ENCODE results near the gene TBCA.
A peak's percentile ranks its signal among the peaks of the same experiment; 100 is the strongest.
"Not testable (repeated sequence)": the region's sequence is repeated elsewhere in the genome, so short reads cannot be mapped to it uniquely, and the experiment has no call there.

TBCA gene

GRCh38 chr5:77709993-77710685 is 66.0 kb downstream of the TBCA start:
- DNase-seq = no peak

- DNase-seq = no peak
These were observed 66.8 kb downstream of the TBCA start for GRCh38 chr5:77709340-77709739.

- DNase-seq = no peak
These were observed 68.3 kb downstream of the TBCA start for GRCh38 chr5:77707791-77708190.

- not testable (repeated sequence) for DNase-seq
These were observed 76.6 kb downstream of the TBCA start for GRCh38 chr5:77699569-77699968.

- DNase-seq = no peak
These were observed 77.2 kb downstream of the TBCA start for GRCh38 chr5:77698920-77699319.

GRCh38 chr5:77697692-77698091 is 78.4 kb downstream of the TBCA start:
- no peak for DNase-seq

GRCh38 chr5:77696120-77696519 is 80.0 kb downstream of the TBCA start:
- DNase-seq = no peak

GRCh38 chr5:77693913-77694312 is 82.2 kb downstream of the TBCA start:
- DNase-seq = no peak

- peak in 1 of 51 donors; percentile 3 for DNase-seq
These were observed 92.9 kb downstream of the TBCA start for GRCh38 chr5:77683171-77683732.

- no peak for DNase-seq
These were observed 105.6 kb downstream of the TBCA start for GRCh38 chr5:77670526-77670925.

- DNase-seq = no peak
These were observed 106.5 kb downstream of the TBCA start for GRCh38 chr5:77669677-77670076.

- no peak for DNase-seq
These were observed 112.9 kb downstream of the TBCA start for GRCh38 chr5:77663090-77663863.

GRCh38 chr5:77662635-77663034 is 113.5 kb downstream of the TBCA start:
- DNase-seq = no peak

GRCh38 chr5:77658662-77659061 is 117.5 kb downstream of the TBCA start:
- no peak for DNase-seq

- no peak for DNase-seq
These were observed 124.8 kb downstream of the TBCA start for GRCh38 chr5:77651343-77651742.

- DNase-seq = no peak
These were observed 125.5 kb downstream of the TBCA start for GRCh38 chr5:77650686-77651085.

GRCh38 chr5:77649776-77650175 is 126.4 kb downstream of the TBCA start:
- DNase-seq = no peak

GRCh38 chr5:77645995-77646639 is 130.0 kb downstream of the TBCA start:
- DNase-seq = no peak

- peak in 6 of 51 donors; percentile 7 to 62 (median 25) for DNase-seq
These were observed 130.8 kb downstream of the TBCA start for GRCh38 chr5:77645158-77645994.

GRCh38 chr5:77644371-77645157 is 131.6 kb downstream of the TBCA start:
- no peak for DNase-seq
